NCI-H146 (cell line): Measurements from ENCODE around the gene COL2A1.
A peak's percentile ranks its signal among the peaks of the same experiment; 100 is the strongest.

Experiments used
- DNase-seq: peaks from one replicate; lab custom pipeline; 2025; lab: John Stamatoyannopoulos, UW

Gene COL2A1

DNA sequence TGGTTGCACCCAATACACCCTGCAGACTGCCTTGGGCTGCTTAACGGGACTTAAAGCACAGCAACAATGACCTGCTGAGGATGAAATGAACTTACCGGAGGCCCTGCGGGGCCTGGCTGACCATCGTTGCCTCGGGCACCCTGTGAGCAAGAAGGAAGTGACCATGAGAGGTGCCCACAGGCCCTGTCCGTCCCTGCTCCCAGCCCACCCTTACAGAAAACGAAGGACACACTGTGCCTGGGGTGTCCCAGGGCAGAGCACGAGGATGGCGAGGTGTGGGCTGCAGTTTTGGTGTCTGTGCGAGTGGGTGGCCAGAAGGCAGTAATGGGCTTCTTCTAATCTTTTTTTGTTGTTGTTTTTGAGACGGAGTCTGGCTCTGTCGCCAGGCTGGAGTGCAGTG, 14.6 kb downstream of the COL2A1 start:
- DNase-seq = no peak

GRCh38 chr12:47989023-47989417, 15.3 kb downstream of the COL2A1 start:
- no peak for DNase-seq

GRCh38 chr12:47988073-47989022, 15.9 kb downstream of the COL2A1 start:
- peak; percentile 33 for DNase-seq

DNA sequence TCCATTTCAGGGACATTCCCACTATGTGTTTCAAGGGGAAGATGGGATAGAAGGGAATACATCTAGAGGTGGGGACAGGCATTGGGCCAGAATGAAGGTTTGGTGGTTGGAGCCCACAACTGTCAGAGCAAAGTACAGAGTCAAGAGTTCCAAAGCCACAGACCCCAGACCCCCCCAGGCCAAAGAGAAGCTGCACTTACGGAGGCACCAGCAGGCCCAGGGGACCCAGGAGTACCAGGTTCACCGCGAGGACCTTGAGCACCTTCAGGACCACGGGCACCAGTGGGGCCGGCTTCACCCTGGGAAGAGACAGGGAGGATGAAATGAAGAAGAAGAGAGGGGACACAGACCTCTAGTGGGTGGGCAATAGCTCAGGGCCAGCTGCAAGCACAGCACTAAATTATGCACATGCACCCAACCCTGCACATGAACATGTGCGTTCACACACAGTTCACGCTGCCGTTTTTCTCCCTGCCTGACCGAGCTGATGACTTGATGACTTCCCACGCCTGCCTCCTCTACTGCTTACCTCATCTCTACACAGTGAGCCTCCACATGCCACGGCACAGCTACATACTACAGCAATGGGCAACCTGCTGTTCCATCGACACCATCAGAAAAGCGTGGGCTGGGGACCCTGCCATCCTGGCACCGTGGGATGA, 16.7 kb downstream of the COL2A1 start:
- no peak for DNase-seq

DNA sequence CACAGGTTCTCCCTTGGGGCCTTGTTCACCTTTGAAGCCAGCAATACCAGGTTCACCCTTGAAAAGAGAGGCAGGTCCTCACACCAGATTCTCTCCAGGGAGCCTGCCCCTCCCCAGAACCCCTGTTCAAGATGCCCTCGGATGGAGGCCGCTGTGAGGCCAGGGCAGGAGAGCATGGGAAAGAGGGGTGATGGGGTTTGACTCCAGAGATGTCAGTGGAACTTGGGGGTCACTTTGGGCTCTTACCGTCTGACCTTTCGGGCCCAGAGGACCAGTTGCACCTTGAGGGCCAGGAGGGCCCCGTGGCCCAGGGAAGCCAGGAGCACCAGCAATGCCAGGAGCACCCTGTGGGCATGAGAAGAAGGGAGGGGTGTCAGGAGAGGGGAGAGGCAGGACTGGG, 17.4 kb downstream of the COL2A1 start:
- DNase-seq = no peak

GRCh38 chr12:47986291-47986660, 18.0 kb downstream of the COL2A1 start:
- DNase-seq = no peak

GRCh38 chr12:47985596-47986290, 18.5 kb downstream of the COL2A1 start:
- no peak for DNase-seq

GRCh38 chr12:47984331-47984801, 19.9 kb downstream of the COL2A1 start:
- no peak for DNase-seq

GRCh38 chr12:47983541-47984115, 20.6 kb downstream of the COL2A1 start:
- no peak for DNase-seq

DNA sequence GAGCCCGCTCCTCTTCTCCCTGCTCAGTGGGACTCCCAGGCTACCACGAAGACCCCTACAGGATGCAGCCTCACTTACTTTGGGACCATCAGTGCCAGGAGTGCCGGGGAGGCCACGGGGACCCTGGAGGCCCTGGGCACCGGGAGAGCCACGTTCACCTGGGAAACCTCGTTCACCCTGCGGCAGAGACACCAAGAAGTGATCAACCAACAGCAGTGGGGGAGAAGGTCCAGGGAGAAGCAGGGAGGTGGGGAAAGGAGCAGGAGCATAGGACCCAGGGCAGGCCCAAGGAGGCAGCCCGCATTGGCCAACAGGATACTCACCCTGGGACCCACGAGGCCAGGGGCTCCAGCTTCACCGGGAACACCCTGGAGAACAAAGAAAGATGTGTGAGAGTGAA, 21.5 kb downstream of the COL2A1 start:
- DNase-seq = no peak

- DNase-seq = no peak
Observed at GRCh38 chr12:47982311-47982710, 22.0 kb downstream of the COL2A1 start.

- DNase-seq = no peak
Observed at GRCh38 chr12:47981496-47982260, 22.6 kb downstream of the COL2A1 start.

- DNase-seq = no peak
Observed at GRCh38 chr12:47980779-47981495, 23.3 kb downstream of the COL2A1 start.

GRCh38 chr12:47980197-47980596, 24.1 kb downstream of the COL2A1 start:
- DNase-seq = no peak

- no peak for DNase-seq
Observed at GRCh38 chr12:47979686-47980085, 24.6 kb downstream of the COL2A1 start.

DNA sequence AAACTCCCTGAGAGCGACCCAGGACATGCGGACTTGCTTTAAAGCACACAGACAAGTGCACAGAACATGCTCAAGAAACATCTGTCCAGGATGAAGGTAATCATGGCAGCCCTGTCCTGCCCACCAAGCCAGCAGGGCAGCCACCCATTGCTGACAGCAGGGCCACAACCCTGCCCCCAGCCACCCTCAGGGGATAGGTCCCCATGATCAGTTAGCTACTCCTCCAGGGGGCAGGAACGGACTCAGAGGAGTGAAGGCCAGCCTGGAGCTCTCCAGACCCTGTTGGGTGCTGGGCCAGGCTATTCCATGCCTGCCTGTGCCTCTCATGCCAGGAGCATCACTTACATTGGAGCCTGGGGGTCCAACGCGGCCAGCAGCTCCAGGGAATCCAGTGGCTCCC, 25.1 kb downstream of the COL2A1 start:
- DNase-seq = no peak

DNA sequence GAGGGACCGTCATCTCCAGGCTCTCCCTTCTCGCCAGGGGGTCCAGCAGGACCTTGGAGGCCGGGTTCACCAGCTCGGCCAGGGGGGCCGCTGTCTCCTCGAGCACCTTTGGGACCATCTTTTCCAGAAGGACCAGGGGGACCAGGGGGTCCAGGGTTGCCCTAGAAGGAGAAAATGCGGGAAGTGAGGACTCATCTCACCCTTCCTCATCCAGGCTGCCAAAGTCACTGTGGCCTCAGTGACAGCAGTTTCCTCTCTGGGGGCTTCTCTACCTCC, 25.7 kb downstream of the COL2A1 start:
- DNase-seq = no peak

DNA sequence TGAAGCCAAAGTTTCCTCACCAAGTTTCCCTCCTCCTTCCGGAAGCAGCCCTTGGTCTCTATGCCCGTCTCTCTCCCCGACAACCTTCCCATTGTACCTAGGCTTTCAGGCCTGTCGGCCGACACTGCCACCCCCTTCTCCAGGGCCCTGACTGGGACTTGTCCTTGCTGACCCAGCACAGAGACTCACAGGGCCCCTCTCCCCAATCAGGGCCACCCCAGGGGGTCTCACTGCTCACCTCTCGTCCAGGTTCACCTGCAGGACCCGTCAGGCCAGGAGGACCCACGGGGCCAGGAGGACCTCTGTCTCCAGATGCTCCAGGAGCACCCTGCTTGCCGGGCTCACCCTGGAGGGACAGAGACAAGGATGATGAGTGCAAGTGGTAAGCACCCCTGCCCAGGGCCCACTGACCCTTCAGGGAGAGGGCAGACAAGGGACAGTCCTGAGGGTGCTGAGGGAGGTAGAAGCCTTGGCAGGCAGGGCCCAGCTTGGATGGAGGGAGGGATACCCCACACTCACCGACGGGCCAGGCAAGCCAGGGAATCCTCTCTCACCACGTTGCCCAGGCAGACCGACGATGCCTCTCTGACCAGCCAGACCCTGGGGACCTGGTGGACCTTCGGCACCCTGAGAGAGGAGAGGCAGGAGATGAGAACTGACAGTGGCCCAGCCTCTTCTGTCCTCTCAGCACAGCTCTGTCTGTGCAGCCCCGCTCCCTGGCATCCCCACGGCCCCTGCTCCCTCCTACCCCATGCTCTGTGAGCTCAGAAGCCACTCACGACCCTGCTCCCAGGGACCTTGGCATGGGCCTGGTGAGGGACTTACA, 26.3 kb downstream of the COL2A1 start:
- DNase-seq = no peak

- no peak for DNase-seq
Observed at GRCh38 chr12:47977046-47977771, 27.1 kb downstream of the COL2A1 start.

DNA sequence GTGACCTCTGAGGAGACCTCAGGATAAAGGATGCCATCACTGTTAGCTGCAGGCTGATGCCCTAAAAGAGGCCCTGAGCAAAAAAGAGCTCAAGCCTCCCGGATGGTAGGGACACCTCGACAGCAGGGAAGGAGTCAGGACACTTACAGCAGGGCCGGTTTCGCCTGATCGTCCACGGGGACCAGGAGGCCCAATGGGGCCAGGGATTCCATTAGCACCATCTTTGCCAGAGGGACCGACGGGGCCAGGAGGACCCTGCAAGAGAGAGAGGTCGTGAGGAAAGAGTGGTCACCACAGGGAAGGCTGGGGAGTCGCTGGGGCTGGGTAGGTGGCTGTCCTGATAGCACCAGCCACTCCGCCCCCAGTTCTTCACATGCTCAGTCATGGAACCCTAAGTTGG, 28.5 kb downstream of the COL2A1 start:
- no peak for DNase-seq
